Loucy (cell line): ENCODE results near the gene CTDSP1.

ENCODE experiments used
- H2AFZ ChIP-seq: fragments of 200-600 bp; sonication (generic); 2 replicates; pipeline ENCODE4 v1.6.0; 2016; ENCODE audit warnings: antibody characterized with exemption, mild to moderate bottlenecking, low read length, moderate library complexity
- H3F3A ChIP-seq: fragments of 200-600 bp; 2 replicates; pipeline ENCODE4 v1.6.0; 2016; ENCODE audit warnings: antibody characterized with exemption, low read depth, mild to moderate bottlenecking
- H3K27me3 ChIP-seq: fragments of 200-600 bp; sonication (generic); 2 replicates; pipeline ENCODE4 v1.6.1; 2014; ENCODE audit warnings: low read length, mild to moderate bottlenecking; ENCODE audit not compliant: insufficient read depth, poor library complexity, severe bottlenecking
- H3K36me3 ChIP-seq: fragments of 200-600 bp; sonication (generic); 2 replicates; pipeline ENCODE4 v1.6.1; 2016; ENCODE audit warnings: low read length; ENCODE audit not compliant: insufficient read depth
- H3K4me1 ChIP-seq: fragments of 200-600 bp; sonication (generic); 2 replicates; pipeline ENCODE4 v1.5.1; 2014; ENCODE audit warnings: low read length, mild to moderate bottlenecking; ENCODE audit not compliant: insufficient read depth, poor library complexity, severe bottlenecking
- H3K4me2 ChIP-seq: fragments of 200-600 bp; sonication (generic); 2 replicates; pipeline ENCODE4 v1.6.0; 2014; ENCODE audit warnings: antibody characterized with exemption, low read length, low read depth, mild to moderate bottlenecking; ENCODE audit not compliant: poor library complexity, severe bottlenecking
- H3K4me3 ChIP-seq: fragments of 200-600 bp; sonication (generic); 2 replicates; pipeline ENCODE4 v1.5.1; 2014; ENCODE audit warnings: low read length, mild to moderate bottlenecking, mixed read lengths; ENCODE audit not compliant: poor library complexity, severe bottlenecking
- H3K79me2 ChIP-seq: fragments of 200-600 bp; sonication (generic); 2 replicates; pipeline ENCODE4 v1.6.1; 2014; ENCODE audit warnings: low read length; ENCODE audit not compliant: insufficient read depth
- H3K9ac ChIP-seq: fragments of 200-600 bp; sonication (generic); 2 replicates; pipeline ENCODE4 v1.6.0; 2014; ENCODE audit warnings: mild to moderate bottlenecking, low read depth, low read length, moderate library complexity; ENCODE audit not compliant: poor library complexity, severe bottlenecking
- H3K9me2 ChIP-seq: fragments of 200-600 bp; sonication (generic); replicated peaks from 2 replicates; pipeline ENCODE4 v1.6.1; 2016; ENCODE audit warnings: low read depth, low read length, mixed read lengths
- H3K9me3 ChIP-seq: fragments of 200-600 bp; sonication (generic); 2 replicates; pipeline ENCODE4 v1.6.1; 2014; ENCODE audit warnings: mild to moderate bottlenecking, antibody characterized with exemption, low read length, low read depth; ENCODE audit not compliant: insufficient read depth
- H4K20me1 ChIP-seq: fragments of 200-600 bp; sonication (generic); 2 replicates; pipeline ENCODE4 v1.6.0; 2014; ENCODE audit warnings: antibody characterized with exemption, low read length, mild to moderate bottlenecking; ENCODE audit not compliant: insufficient read depth, poor library complexity, severe bottlenecking
- EZH2phosphoT487 ChIP-seq: fragments of 200-600 bp; IDR thresholded peaks from 2 replicates; pipeline ENCODE4 v1.6.1; 2018; ENCODE audit warnings: antibody characterized with exemption, mild to moderate bottlenecking, moderate library complexity, borderline replicate concordance
- TF ChIP-seq, protein P1 (sequence below): fragments of 200-600 bp; sonication (generic); conservative IDR thresholded peaks from 2 replicates; pipeline ENCODE4 v1.5.1; 2014; ENCODE audit warnings: mild to moderate bottlenecking, antibody characterized with exemption, low read length

The CTDSP1 gene

DNA sequence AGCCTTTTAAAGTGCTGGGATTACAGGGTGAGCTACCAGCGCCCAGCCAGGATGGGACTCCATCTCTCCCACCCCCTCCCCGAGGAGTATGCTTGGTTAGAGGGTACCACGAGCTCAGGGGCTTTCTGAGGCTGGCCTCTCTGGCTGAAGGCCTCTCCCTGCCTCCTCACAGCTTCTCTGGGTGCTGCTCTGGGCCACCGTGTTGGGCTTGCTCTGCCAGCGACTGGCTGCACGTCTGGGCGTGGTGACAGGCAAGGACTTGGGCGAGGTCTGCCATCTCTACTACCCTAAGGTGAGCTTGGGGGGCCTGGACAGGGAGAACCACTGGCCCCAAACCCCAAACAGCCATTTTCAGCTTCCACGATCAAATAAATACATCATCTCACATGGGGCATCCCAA lies 14.7 kb upstream of the CTDSP1 start:
- Histone ChIP-seq H2AFZ (no peak overlapping the region), H3F3A (no peaks in the 10 kb centered on the region), H3K36me3 (no peaks in the 10 kb centered on the region), H3K9me2 (no peaks in the 10 kb centered on the region), H3K9me3 (no peaks in the 10 kb centered on the region), H3K9ac (no peak overlapping the region), H3K4me1 (no peaks in the 10 kb centered on the region), H3K79me2 (no peaks in the 10 kb centered on the region), H3K4me3 (no peak overlapping the region), H3K27me3 (no peaks in the 10 kb centered on the region), H4K20me1 (no peaks in the 10 kb centered on the region), H3K4me2 (no peak overlapping the region)
- no peak for TF ChIP-seq EZH2phosphoT487
- TF ChIP-seq, protein P1, sequence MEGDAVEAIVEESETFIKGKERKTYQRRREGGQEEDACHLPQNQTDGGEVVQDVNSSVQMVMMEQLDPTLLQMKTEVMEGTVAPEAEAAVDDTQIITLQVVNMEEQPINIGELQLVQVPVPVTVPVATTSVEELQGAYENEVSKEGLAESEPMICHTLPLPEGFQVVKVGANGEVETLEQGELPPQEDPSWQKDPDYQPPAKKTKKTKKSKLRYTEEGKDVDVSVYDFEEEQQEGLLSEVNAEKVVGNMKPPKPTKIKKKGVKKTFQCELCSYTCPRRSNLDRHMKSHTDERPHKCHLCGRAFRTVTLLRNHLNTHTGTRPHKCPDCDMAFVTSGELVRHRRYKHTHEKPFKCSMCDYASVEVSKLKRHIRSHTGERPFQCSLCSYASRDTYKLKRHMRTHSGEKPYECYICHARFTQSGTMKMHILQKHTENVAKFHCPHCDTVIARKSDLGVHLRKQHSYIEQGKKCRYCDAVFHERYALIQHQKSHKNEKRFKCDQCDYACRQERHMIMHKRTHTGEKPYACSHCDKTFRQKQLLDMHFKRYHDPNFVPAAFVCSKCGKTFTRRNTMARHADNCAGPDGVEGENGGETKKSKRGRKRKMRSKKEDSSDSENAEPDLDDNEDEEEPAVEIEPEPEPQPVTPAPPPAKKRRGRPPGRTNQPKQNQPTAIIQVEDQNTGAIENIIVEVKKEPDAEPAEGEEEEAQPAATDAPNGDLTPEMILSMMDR = no peak

DNA sequence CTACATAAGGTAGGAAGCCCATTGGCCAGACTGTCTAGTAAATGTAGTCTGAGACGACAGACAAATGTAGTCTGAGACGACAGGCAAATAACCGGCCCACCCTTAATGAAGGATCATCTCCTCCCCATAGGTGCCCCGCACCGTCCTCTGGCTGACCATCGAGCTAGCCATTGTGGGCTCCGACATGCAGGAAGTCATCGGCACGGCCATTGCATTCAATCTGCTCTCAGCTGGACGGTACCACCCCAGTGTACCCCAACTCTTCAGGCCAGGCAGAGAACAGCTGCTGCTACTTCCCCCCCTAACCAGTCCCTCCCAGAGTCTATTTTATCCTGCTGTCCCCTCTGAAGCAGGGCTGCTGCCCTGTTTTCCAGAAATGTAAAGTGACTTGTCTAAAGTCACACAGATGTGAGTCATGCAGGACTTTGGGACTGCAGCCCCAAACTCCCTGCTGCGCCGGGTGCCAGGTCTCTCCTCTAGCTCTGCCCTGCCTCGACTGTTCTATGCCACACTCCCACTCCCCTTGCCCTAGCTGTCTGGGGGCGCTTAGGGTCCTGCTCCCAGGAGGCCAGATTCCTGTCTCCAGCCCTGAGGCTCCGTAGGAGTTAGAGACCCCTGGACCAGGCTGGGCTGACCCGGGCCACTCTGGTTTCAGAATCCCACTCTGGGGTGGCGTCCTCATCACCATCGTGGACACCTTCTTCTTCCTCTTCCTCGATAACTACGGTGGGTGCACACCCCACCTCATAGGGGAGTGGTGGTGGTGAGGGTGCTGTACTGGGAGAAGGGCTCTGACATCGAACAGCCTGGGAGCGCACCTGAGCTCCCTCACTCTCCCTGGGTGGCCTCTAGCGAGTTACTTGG lies 12.9 kb upstream of the CTDSP1 start:
- no peaks in the 10 kb centered on the region for H3K4me1 ChIP-seq
- H3K36me3 ChIP-seq = no peaks in the 10 kb centered on the region
- no peaks in the 10 kb centered on the region for H3K9me3 ChIP-seq
- H3K27me3 ChIP-seq = no peaks in the 10 kb centered on the region
- no peak overlapping the region for H3K9ac ChIP-seq
- H3K4me3 ChIP-seq = no peak overlapping the region
- H3K4me2 ChIP-seq = no peak overlapping the region
- H4K20me1 ChIP-seq = no peaks in the 10 kb centered on the region
- no peak overlapping the region for H2AFZ ChIP-seq
- H3K79me2 ChIP-seq = no peaks in the 10 kb centered on the region
- H3K9me2 ChIP-seq = no peaks in the 10 kb centered on the region
- H3F3A ChIP-seq = no peaks in the 10 kb centered on the region
- TF ChIP-seq EZH2phosphoT487 = no peak
- TF ChIP-seq, protein P1 = no peak

DNA sequence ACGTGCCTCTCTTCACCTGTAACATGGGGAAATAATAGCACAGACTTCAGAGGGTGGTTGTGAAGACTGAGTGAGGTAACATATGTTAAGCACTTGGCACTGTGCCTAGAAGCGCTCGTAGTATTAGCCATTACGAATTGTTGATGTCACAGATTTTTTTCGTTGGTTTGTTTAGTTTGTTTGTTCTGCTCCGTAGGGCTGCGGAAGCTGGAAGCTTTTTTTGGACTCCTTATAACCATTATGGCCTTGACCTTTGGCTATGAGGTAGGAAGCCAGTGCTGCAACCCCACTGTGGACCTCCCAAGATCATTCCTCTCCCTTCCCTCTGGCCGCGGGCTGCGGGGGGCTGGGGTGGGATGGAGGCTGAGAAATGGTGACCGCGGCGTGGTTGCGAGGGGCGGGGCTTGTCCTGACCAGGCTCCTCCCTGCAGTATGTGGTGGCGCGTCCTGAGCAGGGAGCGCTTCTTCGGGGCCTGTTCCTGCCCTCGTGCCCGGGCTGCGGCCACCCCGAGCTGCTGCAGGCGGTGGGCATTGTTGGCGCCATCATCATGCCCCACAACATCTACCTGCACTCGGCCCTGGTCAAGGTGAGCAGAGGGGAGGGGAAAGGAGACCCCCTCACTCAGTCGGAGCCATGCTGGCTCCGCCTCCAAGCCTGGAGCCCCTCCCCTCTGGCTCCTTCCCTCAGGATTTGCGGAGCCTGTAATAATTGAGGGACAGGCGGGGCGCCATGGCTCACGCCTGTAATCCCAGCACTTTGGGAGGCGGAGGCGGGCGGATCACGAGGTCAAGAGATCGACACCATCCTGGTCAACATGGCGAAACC lies 12.1 kb upstream of the CTDSP1 start:
- H3K9ac ChIP-seq = no peak overlapping the region
- H3K4me3 ChIP-seq = no peak overlapping the region
- H3K9me2 ChIP-seq = no peaks in the 10 kb centered on the region
- no peak overlapping the region for H2AFZ ChIP-seq
- H3K36me3 ChIP-seq = no peaks in the 10 kb centered on the region
- H3K4me1 ChIP-seq = no peaks in the 10 kb centered on the region
- H3F3A ChIP-seq = no peaks in the 10 kb centered on the region
- no peaks in the 10 kb centered on the region for H4K20me1 ChIP-seq
- no peaks in the 10 kb centered on the region for H3K9me3 ChIP-seq
- H3K27me3 ChIP-seq = no peaks in the 10 kb centered on the region
- TF ChIP-seq, protein P1 = no peak
- TF ChIP-seq EZH2phosphoT487 = no peak
- H3K4me2 ChIP-seq = no peak overlapping the region
- no peaks in the 10 kb centered on the region for H3K79me2 ChIP-seq
